ENCODE data around the gene ADAT2. TPM values are rescaled to one million over a fixed set of nuclear protein-coding genes. Genes with fewer than 3 reads are reported as not detected.

The ADAT2 gene
- total and polyA plus RNA-seq, 2 of the 13 experiments (the other 11 are each of a cell fraction or from before 2014, with no cell fraction given) = 10.5 to 18.3 TPM

GRCh38 chr6:143397227-143398222, 53.0 kb downstream of the ADAT2 start (continued):
- TF ChIP-seq, protein P1, sequence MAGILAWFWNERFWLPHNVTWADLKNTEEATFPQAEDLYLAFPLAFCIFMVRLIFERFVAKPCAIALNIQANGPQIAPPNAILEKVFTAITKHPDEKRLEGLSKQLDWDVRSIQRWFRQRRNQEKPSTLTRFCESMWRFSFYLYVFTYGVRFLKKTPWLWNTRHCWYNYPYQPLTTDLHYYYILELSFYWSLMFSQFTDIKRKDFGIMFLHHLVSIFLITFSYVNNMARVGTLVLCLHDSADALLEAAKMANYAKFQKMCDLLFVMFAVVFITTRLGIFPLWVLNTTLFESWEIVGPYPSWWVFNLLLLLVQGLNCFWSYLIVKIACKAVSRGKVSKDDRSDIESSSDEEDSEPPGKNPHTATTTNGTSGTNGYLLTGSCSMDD (CRISPR knock-in tag; IDR thresholded peaks at IDR 0.05) = no peak
- TF ChIP-seq NFAT5 (CRISPR knock-in tag; IDR thresholded peaks at IDR 0.05) (no peak), HNRNPK (IDR thresholded peaks at IDR 0.05; ENCODE audit: low read depth, low read length, poor library complexity, severe bottlenecking) (no peak), KAT8 (CRISPR knock-in tag; IDR thresholded peaks at IDR 0.05) (peak; percentile 84), FOXO1 (CRISPR knock-in tag; IDR thresholded peaks at IDR 0.05) (peak; percentile 88), ZNF484 (CRISPR knock-in tag; IDR thresholded peaks at IDR 0.05; ENCODE audit: borderline replicate concordance, low read depth) (no peak), TBP (CRISPR knock-in tag; IDR thresholded peaks at IDR 0.05) (no peak), ELK4 (CRISPR knock-in tag; IDR thresholded peaks at IDR 0.05; ENCODE audit: borderline replicate concordance) (no peak), RFX3 (CRISPR knock-in tag; IDR thresholded peaks at IDR 0.05) (peak; percentile 88), ZNF747 (CRISPR knock-in tag; IDR thresholded peaks at IDR 0.05; ENCODE audit: borderline replicate concordance) (peak; percentile 59; the same call in 1 of the 2 replicates), ZBTB4 (CRISPR knock-in tag; IDR thresholded peaks at IDR 0.05; ENCODE audit: borderline replicate concordance) (no peak), HMGXB4 (CRISPR knock-in tag; IDR thresholded peaks at IDR 0.05; ENCODE audit: borderline replicate concordance in 1 of 2, low read depth in 1 of 2) (peak; percentile 36 to 41; a peak in 1 of 4 replicates)
- TF ChIP-seq, protein P2, sequence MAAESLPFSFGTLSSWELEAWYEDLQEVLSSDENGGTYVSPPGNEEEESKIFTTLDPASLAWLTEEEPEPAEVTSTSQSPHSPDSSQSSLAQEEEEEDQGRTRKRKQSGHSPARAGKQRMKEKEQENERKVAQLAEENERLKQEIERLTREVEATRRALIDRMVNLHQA (CRISPR knock-in tag; IDR thresholded peaks at IDR 0.05) = no peak
